PC-9 (cell line): Measurements from ENCODE around the gene TESMIN. TPM values are rescaled to one million over a fixed set of nuclear protein-coding genes. Genes with fewer than 3 reads are reported as not detected.

Experiments used
- BruUV-seq: library from RNA; stranded (reverse); fragments of 400-500 nt; replicated peaks from 2 replicates; lab custom pipeline; 2021; lab: Mats Ljungman, UMichigan
- CTCF ChIA-PET: fragments of 300-600 bp; sonication (Branson Sonifier 250); formaldehyde crosslinking; loops from one replicate; lab custom pipeline; 2022; ENCODE audit warnings: antibody characterized with exemption; lab: Charles Lee
- POLR2A ChIA-PET: fragments of 300-600 bp; sonication (Branson Sonifier 250); formaldehyde crosslinking; loops from one replicate; lab custom pipeline; 2022; ENCODE audit warnings: antibody characterized with exemption; ENCODE audit not compliant: unreplicated experiment; lab: Charles Lee
- DNase-seq, 2 experiments: peaks; one replicate each; pipeline versions ENCODE4 v3.0.0 to v3.0.0-alpha.2; 2015 to 2022; ENCODE audit warnings: mixed read lengths in 1 of 2
- H2AFZ ChIP-seq: fragments of 200-600 bp; sonication (generic); 2 replicates; pipeline ENCODE4 v1.8.1; 2017; ENCODE audit warnings: antibody characterized with exemption
- H3F3A ChIP-seq: fragments of 200-600 bp; sonication (generic); 2 replicates; pipeline ENCODE4 v1.8.1; 2017; ENCODE audit warnings: antibody characterized with exemption, mild to moderate bottlenecking, low read depth; ENCODE audit not compliant: insufficient read depth
- H3K27ac ChIP-seq: fragments of 200-600 bp; sonication (generic); 2 replicates; pipeline ENCODE4 v1.6.1; 2016; ENCODE audit warnings: mixed run types
- H3K27me3 ChIP-seq: fragments of 200-600 bp; sonication (generic); 2 replicates; pipeline ENCODE4 v1.6.1; 2016; ENCODE audit warnings: low read depth, mixed run types; ENCODE audit not compliant: insufficient read depth
- H3K36me3 ChIP-seq: fragments of 200-600 bp; sonication (generic); 2 replicates; pipeline ENCODE4 v1.6.1; 2016; ENCODE audit warnings: low read depth, mixed run types
- H3K4me1 ChIP-seq: fragments of 200-600 bp; sonication (generic); replicated peaks from 2 replicates; pipeline ENCODE4 v1.6.1; 2016; ENCODE audit warnings: mixed run types; ENCODE audit not compliant: insufficient read depth
- H3K4me2 ChIP-seq: fragments of 200-600 bp; sonication (generic); 2 replicates; pipeline ENCODE4 v1.6.1; 2017; ENCODE audit warnings: mixed run types
- H3K4me3 ChIP-seq: fragments of 200-600 bp; sonication (generic); 2 replicates; pipeline ENCODE4 v1.6.1; 2016; ENCODE audit warnings: mixed run types
- H3K79me2 ChIP-seq: fragments of 200-600 bp; sonication (generic); 2 replicates; pipeline ENCODE4 v1.6.1; 2017; ENCODE audit warnings: low read depth, mixed run types
- H3K9me2 ChIP-seq: fragments of 200-600 bp; sonication (generic); 2 replicates; pipeline ENCODE4 v1.8.1; 2017; ENCODE audit warnings: mild to moderate bottlenecking; ENCODE audit not compliant: insufficient read depth
- H3K9me3 ChIP-seq: fragments of 200-600 bp; sonication (generic); 2 replicates; pipeline ENCODE4 v1.8.1; 2016; ENCODE audit warnings: low read depth; ENCODE audit not compliant: insufficient read depth
- H4K20me1 ChIP-seq: fragments of 200-600 bp; sonication (generic); 2 replicates; pipeline ENCODE4 v1.8.1; 2017; ENCODE audit not compliant: insufficient read depth
- CTCF ChIP-seq: fragments of 200-600 bp; sonication (generic); conservative IDR thresholded peaks from 2 replicates; pipeline ENCODE4 v1.6.1; 2017; ENCODE audit warnings: mixed run types, antibody characterized with exemption, mild to moderate bottlenecking, moderate library complexity
- EZH2 ChIP-seq: fragments of 200-600 bp; sonication (generic); IDR thresholded peaks from 2 replicates; pipeline ENCODE4 v1.8.0; 2017; ENCODE audit warnings: antibody characterized with exemption, low read depth
- intact Hi-C: fragments of 100-400 bp; cut with micrococcal nuclease; formaldehyde crosslinking; loops from one replicate; pipeline ENCODE4 v1.10.0; 2022; ENCODE audit not compliant: unreplicated experiment
- total RNA-seq: library from RNA; stranded (reverse); gene quantifications from 2 replicates; pipeline ENCODE4 v1.2.3, GENCODE V29; 2021

TESMIN gene
- total RNA-seq, 1 experiment from 2014 or later: 23.9 TPM

DNA sequence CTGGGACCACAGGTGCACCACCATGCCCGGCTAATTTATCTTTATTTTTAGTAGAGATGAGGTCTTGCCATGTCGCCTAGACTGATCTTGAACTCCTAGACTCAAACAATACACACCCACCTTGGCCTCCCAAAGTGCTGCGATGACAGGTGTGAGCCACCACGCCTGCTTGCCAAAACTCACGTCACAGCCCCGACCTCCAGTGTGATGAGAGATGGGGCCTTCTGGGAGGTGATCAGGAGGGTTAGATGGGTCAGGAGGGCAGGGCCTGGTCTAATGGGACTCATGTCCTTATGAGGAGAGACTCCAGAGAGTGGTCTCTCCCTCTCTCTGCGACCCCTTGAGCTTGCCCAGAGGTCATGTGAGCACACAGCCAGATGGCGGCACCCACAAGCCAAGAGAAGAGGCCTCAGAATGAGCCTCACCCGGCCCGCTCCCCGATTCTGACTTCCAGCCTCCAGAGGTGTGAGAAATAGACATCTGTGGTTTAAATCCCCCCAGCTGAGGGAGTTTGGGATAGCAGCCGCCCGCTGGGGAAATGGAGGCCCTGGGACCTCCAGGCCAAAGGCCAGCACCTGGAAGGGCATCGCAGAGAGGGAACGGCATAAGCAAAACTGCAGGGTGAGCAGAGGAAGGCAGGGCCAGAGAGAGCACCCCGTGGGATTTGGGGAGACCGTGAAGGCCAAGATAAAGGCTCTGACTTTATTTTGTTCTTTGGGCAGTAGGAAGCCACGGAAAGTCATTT is 91.1 kb downstream of the TESMIN start:
- peak in 1 of 2 experiments; percentile 29 for DNase-seq
- Histone ChIP-seq H2AFZ (no peak overlapping the region), H3K4me2 (no peak overlapping the region), H3K4me3 (no peak overlapping the region), H3K4me1 (no peaks in the 10 kb centered on the region), H3K27ac (no peak overlapping the region), H3K36me3 (no peaks in the 10 kb centered on the region), H3K9me2 (no peaks in the 10 kb centered on the region), H4K20me1 (no peaks in the 10 kb centered on the region), H3K79me2 (no peaks in the 10 kb centered on the region), H3K27me3 (peaks cover 93% of the 10 kb centered on the region), H3K9me3 (no peaks in the 10 kb centered on the region), H3F3A (no peaks in the 10 kb centered on the region)
- TF ChIP-seq EZH2: no peak
- no peak for TF ChIP-seq CTCF
- intact Hi-C loops: no loop called here
- POLR2A ChIA-PET: no interaction called here
- BruUV-seq: no TSS peak
- CTCF ChIA-PET: no interaction called here

GRCh38 chr11:68659158-68659921 is 92.0 kb downstream of the TESMIN start:
- Histone ChIP-seq H4K20me1 (no peaks in the 10 kb centered on the region), H3K79me2 (no peaks in the 10 kb centered on the region), H3K4me1 (no peaks in the 10 kb centered on the region), H3F3A (no peaks in the 10 kb centered on the region), H3K27me3 (peaks cover 93% of the 10 kb centered on the region), H3K36me3 (no peaks in the 10 kb centered on the region), H2AFZ (no peak overlapping the region), H3K4me3 (no peak overlapping the region), H3K4me2 (no peak overlapping the region), H3K9me3 (no peaks in the 10 kb centered on the region), H3K9me2 (no peaks in the 10 kb centered on the region), H3K27ac (no peak overlapping the region)
- CTCF ChIA-PET: interaction anchor here (0.7 kb wide), 1 partner anchor 68 kb away, joined by 5 read pairs; no protein-coding TSS in a partner anchor
- DNase-seq: peak; percentile 39 to 66
- POLR2A ChIA-PET: interaction anchor here (0.6 to 0.7 kb wide), 4 partner anchors 87 to 1045 kb away, joined by 3 to 8 read pairs (median 4); no protein-coding TSS in a partner anchor
- TF ChIP-seq CTCF (no peak), EZH2 (no peak)
- BruUV-seq: no TSS peak
- intact Hi-C loops: no loop called here

- CTCF ChIA-PET: interaction anchor here (0.7 kb wide), 1 partner anchor 68 kb away, joined by 5 read pairs; no protein-coding TSS in a partner anchor
- Histone ChIP-seq H3K4me2 (no peak overlapping the region), H2AFZ (no peak overlapping the region)
Measured at GRCh38 chr11:68658661-68659060, 92.7 kb downstream of the TESMIN start.

More at GRCh38 chr11:68658661-68659060, 92.7 kb downstream of the TESMIN start:
- Histone ChIP-seq H3F3A (no peaks in the 10 kb centered on the region), H4K20me1 (no peaks in the 10 kb centered on the region), H3K4me3 (no peak overlapping the region), H3K27me3 (peaks cover 90% of the 10 kb centered on the region), H3K9me3 (no peaks in the 10 kb centered on the region), H3K27ac (no peak overlapping the region), H3K4me1 (no peaks in the 10 kb centered on the region), H3K9me2 (no peaks in the 10 kb centered on the region), H3K36me3 (no peaks in the 10 kb centered on the region), H3K79me2 (no peaks in the 10 kb centered on the region)
- POLR2A ChIA-PET: interaction anchor here (0.7 kb wide), 2 partner anchors 102 to 762 kb away, joined by 3 to 4 read pairs; no protein-coding TSS in a partner anchor
- no TSS peak for BruUV-seq
- no peak for TF ChIP-seq EZH2
- no peak for TF ChIP-seq CTCF
- intact Hi-C loops: no loop called here
- no peak for DNase-seq
